ENCODE results near the gene SART3.
A peak's percentile ranks its signal among the peaks of the same experiment; 100 is the strongest.
"Not testable (repeated sequence)": the region's sequence is repeated elsewhere in the genome, so short reads cannot be mapped to it uniquely, and the experiment has no call there.

Gene SART3

DNA sequence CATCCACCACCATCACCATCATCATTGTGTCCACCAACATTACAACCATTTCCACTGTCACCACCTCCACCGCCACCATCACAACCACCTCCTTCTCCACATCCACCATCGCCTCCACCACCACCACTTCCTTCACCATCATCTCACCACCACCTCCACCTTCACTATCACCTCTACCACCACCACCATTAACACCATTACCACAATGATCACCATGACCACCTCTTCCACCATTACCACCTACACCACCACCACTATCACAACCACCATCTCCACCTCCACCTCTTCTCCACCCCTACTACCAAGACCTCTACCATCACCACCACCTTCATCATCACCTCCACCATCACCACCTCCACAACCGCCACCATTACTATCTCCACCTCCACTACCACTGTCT, 17.8 kb upstream of the SART3 start:
- no peak for DNase-seq

DNA sequence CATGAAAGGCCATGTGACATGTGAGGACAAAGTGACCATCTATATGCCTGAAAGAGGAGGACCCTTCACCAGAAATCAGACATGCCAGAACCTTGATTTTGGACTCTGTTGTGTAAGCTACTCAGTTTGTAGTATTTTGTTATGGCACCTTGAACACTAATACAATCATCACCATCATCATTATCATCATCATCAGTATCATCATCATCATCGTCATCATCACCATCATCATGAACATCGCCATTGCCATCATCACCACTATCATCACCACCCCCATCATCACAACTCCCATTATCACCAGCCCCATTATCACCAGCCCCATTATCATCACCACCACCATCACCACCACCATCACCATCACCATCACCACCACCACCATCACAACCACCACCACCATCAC, 17.3 kb upstream of the SART3 start:
- no peak for DNase-seq

DNA sequence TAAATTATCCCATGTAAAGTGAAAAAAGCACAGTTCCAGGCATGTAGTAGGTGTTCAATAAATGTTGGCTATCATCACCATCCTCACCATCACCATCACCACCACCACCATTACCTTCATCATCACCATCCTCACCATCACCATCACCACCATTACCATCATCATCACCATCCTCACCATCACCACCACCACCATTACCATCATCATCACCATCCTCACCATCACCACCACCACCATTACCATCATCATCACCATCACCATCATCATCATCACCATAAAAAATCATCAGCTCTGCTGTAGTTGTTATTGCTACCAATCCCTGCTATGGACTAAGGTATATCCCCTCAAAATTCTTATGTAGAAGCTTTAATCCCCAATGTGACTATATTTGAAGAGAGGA, 16.5 kb upstream of the SART3 start:
- no peak for DNase-seq

DNA sequence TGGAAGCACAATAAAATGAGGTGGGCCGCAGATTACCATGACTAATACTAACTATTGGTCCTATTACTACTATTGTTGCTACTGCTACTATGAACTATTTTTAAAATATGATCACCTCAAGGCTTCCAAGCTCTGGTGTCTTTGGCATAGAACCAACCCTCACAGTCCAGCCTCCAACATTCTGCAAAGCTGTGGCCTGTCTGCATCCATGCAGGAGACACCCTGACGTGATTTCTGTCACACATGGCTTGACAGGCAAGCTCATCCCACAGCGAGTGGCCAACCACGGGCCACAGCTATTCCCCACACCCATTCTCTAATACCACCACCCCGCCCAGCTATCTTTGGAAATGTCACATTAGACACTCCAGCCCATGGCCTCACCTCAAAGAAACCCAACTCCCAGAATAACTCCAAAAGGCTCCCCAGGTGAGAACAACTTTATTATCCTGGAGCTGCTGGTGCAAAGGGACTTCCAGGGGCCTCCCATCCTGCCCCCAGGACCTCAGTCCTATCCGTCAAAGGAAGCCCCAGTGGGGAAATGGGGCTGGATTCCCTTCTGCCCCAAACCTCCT, 15.8 kb upstream of the SART3 start:
- DNase-seq, result no peak

DNA sequence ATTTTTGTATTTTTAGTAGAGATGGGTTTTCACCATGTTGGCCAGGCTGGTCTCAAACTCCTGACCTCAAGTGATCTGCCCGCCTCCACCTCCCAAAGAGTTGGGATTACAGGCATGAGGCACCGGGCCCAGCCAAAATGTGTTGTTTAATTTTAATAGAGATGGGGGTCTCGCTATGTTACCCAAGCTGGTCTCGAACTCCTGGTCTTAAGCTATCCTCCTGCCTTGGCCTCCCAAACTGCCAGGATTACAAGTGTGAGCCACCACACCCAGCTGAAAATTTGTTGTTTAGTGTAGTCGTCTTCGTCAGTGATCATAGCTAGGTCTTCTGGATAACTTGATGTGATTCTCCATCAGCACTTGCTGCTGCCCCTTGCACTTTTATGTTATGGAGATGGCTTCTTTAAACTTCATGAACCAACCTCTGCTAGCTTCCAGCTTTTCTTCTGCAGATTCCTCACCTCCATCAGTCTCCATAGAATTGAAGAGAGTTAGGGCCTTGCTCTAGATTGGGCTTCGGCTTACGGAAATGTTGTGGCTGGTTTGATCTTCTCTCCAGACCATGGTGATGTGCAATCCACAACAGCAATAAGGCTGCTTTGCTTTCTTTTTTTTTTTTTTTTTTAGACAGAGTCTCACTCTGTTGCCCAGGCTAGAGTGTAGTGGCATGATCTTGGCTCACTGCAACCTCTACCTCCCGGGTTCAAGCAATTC, 14.4 kb upstream of the SART3 start:
- DNase-seq, result peak; percentile 42

DNA sequence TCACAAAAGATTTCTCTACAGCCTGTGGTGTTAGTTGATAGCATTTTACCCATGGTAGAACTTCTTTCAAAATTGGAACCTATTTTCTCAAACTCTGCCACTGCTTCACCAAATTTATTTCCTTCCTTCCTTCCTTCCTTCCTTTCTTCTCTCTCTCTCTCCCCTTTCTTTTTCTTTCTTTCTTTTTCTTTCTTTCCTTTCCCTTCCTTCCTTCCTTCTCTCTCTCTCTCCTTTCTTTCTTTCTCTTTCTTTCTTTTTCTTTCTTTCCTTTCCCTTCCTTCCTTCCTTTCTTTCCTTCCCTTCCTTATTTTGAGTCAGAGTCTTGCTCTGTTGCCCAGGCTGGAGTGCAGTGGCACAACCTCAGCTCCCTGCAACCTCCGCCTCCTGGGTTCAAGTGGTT, 13.3 kb upstream of the SART3 start:
- DNase-seq, result not testable (repeated sequence)

DNA sequence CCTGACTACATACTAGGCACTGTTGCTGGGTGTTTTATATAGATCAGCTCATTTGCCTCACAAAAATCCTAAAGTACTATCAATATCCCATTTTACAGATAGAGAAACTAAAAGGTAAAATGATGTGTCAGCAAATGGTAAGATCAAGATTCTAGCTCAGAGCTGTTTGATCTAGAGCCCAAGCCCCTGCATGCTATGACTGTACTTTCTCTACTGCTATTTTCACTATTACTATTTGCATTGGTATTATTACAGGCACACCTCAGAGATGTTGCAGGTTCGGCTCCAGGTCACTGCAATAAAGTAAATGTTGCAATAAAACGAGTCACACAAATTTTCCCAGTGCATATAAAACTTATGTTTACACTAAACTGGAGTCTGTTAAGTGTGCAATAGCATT, 12.3 kb upstream of the SART3 start:
- no peak for DNase-seq

DNA sequence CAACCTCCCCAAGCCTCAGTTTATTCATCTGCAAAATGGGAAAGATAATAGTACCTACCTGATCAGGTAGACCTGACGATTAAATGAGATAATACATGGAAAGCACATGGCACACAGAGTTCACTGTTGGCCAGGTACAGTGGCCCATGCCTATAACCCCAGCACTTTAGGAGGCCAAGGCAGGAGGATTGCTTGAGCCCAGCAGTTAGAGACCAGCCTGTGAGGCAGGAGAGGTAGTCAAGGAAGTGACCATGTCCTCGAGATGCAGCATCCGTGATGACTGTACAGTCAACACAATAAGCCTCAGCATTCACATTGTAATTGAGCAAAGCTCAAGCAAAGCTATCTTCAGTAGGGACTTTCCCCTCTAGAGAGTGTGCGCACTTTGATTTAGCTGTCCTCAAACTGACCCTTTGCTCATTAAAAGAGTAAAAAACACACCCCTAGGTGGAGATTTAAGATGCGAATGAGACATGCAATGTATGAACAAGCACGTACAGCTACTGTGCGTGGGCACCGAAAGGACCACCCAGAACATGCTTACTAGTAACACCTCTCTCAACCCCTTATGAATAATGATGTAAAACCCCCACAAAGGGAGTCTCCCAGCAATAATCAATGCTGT, 11.3 kb upstream of the SART3 start:
- no peak for DNase-seq

DNA sequence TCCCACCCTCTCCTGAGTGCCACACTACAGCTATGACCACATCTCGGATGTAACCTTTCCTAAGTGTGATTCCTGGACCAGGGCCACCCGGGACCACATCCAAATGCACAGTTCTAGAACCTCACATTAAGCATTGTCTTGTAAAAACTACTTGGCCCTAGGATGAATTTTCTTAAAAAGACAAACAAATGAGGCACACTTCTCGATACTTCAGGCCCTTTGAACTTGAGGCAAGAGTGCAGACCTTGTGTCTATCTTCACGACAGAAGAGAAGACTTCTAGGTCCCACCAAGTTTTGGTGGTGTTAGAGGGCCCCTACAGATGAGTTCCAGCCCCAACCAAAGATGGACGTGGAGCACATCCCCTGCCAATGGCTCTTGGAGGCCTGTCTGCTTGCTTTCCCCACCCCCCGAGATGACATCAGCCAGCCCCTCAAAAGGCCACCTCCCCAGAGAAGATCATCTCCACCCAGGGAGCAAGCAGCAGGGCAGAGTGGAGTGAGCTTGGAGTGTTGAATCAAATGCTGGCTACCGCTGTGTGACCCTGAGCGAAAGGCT, 10.7 kb upstream of the SART3 start:
- DNase-seq, result no peak

DNA sequence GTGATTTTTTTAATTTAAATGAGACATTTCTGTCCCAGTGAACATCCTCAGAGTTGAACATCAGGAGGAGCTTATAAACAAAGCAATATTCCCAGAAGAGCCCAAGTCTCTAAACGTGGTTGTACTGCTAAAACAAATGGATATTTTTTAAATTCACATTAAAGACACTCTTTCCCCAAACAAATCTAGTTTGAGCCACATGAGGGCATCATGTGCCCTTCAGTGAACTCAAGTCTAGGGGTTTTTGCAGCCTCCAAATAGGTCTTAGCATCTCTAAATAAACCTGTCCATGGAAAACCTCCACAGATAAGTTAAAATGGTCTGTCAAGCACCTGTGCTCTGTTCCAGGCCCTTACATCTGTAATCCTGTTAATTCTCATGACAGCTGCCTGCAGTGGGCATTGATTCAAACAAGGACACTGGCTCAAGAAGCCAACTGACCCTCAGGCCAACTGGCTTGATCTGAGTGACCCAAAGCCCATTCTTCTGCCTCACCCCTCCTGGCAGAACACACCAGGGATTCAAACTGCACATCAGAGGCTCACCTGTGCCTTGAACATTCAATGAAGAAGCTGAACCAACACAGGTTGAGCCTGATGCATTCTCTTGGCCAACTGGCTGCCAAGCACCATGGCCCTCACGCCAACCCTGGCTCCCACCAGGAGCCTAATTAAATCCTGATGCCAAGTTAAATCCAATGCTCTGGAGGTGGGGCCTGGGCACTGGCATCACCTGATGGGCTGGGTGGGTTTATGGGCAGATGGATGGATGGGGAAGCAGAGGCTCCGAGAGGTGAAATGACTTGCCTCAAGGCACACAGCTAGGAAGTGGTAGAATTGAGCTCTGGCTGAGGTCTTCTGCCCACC, 10.0 kb upstream of the SART3 start:
- no peak for DNase-seq

DNA sequence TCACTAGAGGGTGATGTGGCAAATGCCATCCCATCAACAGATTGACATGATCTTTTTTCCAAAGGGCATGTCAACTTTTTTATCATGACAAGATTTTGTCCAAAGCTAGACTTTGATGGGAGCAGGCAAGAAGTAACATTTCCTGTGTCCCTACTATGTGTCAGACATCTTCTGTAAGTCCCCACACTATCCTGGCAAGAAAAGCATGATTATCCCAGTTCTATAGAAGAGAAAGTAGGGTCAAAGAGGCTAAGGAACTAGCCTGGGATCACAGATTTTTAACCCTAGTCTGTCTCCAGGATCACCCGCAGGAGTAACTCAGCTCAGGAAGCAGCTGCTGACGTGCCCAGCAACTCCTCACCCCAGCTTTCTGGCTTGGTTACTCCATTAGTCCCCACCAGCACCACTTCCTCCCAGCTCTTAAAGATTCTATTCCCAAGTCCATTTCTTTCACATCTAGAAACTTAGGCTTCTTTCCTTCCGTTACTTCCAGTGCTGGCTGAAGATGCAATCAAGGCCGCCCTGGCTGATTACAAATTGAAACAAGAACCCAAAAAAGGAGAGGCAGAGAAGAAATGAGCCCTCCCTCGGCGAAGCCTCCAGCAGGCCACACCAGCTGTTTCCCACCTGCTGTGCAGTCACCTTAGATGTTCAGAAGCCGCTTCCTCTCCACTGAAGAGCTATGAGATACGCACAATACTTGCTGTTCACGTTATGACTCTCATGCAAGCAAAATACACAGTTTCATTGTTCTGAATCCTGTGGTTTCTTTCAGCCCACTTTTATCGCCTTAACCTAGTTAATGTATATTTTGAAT, 7.6 kb upstream of the SART3 start:
- peak; percentile 76 for DNase-seq

DNA sequence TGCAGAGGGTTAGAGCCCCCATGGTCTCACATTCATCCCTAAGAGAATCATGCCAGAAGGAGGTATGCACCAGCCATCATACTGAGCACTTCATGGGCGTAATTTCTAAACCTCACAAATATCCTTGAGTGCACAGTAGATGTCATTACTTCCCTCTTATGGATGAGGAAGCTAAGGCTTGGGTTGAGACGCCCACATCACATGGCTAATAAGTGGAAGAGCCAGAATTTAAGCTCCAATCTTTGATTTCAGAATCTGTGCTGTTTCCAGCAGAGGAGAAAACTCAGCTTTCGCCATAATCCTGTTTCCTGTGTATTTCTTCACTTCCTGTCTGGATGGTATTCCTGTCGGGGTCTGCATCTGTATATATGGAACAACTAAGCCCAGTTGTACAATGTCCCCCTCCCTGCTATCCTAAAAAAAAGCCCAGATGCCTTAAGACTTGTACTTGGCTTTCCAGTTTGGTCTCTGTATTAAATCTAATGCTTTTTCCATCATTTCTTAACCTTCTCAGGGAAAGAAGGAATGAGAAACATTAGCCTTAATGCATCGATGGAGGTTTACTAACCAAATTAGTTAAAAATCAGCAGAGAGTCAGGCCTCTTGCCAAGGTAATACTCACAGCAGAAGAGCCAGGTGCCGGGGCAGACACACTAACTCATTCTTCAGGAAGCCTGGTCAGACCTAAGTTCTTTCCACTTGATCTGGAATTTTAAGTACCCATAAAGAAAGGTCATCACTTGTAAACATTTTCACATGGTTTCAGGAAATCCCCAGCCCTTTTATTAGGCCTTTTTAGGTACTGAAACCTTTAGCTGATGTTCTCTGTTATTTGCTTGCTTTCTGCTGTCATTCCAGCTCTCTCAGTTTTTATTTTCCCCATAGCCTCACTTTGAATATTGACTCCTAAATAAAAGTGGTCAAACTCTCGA, 6.7 kb upstream of the SART3 start:
- DNase-seq, result no peak

DNA sequence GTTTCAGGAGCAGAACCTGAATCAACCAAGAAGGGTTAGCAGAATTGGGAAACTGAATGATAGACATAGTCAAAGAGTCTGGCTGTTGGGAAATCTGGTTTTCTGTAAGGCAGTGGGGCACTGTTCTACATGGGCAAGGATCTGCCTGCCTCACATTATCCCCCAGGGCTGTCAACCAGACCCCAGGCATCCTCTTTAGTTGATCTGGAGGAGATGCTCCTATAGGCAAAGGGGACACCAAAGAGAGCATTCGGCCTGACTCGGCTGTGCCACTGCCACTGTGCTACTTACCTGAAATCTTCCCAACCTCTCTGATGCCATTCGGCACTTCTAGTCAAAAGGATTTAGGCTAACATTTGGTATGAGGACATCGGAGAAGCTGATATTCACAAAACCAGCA, 5.5 kb upstream of the SART3 start:
- no peak for DNase-seq

DNA sequence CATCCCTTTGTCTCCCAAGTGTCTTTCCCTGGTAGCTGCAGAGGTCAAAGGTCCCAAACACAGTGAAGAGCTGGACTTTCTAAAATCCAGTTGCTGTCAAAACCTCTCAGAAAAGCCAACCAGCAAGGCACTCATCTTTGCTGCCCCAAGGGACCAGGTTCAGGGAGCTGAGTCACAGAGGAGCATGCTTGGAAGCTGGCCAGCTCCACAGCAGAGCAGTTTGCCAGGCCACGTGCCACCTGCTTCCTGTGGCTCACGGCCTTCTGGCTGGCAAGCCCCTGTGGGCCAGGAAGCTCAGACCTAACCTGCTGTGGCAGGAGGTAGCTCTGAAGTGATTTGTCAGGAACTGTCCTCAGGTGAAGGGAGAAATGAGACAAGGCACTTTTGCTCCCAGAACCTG, 5.0 kb upstream of the SART3 start:
- DNase-seq, result peak; percentile 83

DNA sequence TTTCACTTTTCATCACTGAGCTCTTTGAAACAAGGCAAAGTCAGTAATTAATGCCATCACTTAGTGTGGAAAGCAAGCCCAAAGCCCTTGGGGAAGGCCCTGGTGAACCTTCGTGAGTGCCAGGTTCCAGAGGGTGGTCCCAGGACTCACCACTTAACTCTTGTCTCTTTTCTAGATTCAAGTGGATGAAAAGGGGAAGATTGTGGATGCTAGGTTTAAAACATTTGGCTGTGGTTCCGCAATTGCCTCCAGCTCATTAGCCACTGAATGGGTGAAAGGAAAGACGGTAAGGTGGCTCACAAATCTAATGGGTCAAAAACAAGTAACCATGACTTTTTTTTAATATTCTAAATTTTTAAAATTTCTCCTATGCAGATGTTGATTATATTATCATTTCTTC, 4.2 kb upstream of the SART3 start:
- DNase-seq, result no peak

DNA sequence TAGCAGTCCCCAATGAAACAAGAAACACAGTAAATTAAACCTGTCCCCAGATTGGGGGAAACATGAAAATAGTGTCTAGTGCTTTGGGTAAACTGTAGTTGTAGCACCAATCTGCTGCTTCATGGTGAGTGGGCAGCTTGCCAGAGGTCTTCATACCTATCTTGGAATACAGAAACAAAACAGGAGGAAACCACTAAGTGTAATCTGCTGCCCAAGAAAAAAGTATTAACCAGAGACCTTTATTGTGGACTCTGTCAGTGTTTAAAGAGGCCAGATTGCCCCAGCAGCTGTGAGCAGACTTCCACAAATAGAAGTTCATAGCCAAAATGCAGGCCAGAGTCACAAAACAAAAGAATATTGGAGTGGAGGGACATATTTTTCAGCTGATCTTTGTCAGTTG, 3.8 kb upstream of the SART3 start:
- DNase-seq, result no peak

DNA sequence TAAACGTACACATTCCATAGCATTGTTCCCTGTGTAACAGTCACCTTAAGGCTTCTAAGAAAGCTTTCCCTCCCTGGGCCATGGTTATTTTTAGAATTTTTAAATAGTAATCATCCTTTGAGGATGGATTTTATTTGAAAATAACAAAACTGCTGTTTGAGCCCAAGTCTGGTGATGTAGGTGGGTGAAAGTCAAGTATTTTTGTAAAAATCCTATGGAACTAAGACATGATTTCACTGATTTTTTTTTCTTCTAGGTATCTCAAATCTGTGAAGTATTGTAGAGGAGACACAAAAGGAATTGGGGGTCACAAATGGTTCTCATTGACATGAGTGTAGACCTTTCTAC, 2.8 kb upstream of the SART3 start:
- no peak for DNase-seq

DNA sequence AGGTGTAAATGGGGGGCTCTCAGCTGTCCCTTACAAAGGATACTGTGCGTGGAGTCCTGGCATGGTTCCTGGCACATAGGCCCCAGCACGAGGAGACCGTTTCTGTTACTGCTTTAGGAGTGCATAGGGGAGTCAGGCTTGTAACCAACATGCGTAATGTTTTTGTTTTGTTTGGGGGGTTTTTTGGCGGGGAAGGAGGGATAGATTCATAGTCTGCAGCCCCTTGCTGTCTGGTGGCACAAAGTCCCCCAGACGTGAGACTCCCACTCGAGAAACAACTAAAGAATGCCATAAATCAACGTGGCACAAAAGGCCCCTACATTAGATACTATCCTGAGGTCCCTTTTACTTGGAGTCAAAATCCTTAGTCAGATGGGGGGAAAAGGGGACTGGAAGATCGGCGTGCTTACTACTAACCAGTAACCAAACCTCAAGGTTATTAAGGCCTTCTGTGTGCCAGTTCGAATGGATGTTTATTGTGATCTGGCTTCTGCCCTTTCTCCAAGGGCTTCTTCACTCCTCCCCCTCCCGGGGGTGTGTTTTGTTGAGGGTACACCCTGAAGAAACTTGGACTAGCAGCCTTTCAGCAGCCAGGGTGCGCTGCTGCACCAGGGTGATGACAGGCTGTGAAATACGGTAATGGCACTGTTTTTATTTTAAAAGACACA, 2.3 kb upstream of the SART3 start:
- DNase-seq, result peak; percentile 91

DNA sequence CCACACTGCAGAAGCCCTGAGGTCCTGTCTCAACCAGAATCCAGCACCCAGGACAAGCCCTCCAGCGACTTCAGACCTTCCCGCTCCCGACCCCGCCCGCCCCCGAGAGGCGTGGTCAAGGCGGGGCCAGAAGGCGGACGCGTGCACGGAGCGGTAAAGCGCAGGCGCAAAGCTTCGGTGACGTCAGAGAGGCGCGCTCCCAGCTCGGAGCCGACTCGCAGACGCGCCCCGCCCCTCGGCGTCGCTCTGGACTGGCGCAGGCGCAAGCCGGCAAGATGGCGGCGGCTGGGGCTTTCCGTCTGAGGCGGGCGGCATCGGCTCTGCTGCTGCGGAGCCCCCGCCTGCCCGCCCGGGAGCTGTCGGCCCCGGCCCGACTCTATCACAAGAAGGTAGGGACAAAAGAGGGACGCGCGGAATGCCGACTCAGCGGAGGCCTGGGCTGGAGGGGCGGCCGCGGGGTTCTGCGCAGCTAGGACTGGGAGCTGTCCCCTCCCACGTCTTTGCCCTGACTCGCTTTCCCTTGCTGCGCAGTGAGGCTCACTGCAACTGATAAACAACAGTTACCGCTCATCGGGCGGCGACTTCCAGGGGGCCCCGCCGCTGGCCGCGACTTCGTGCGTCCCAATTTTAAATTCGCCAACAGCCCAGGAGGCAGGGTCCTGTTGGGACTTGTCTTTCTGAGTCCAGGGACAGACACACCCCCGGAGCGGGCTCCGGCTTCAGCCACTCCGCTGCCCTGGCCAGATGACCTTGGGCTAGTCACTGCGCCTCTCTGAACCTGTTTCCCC, 1.6 kb upstream of the SART3 start, which contains the start of gene ISCU:
ISCU (plus strand) TSS at position 249 of the 788 bp plus-strand sequence; CDS start at position 276, 27 bp downstream.
- peak; percentile 99 for DNase-seq

DNA sequence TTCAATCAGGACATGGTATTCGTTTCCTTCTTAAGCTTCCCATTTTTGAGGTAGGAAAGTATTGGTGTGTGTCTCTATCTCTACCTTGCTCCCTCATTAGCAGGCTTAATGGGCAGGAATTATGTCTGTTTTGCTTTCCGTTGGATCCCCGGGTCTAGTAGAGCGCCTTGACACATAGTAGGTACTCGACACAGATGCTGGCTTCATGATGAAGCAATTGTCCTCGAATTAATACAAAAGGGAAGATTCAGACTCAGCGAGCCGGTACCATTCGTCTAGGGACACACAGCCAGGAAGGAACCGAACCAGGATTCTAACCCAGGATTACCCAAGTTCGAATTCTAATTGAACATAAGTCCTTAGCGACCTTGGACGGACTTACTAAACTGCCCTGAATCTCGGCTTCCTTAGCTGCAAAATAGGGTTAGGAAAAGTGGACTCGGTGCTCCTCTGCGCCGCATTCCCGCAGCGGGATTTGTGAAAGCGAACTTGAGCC, 927 bp upstream of the SART3 start:
- no peak for DNase-seq

All from CD4-positive, alpha-beta T cell treated with Interleukin-6 for 4 hours (primary cell).